MCF 10A (cell line): Measurements from ENCODE around the gene USO1. TPM values are rescaled to one million over a fixed set of nuclear protein-coding genes. Genes with fewer than 3 reads are reported as not detected.
"Not testable (repeated sequence)": the region's sequence is repeated elsewhere in the genome, so short reads cannot be mapped to it uniquely, and the experiment has no call there.

Experiments used
- BruUV-seq: library from RNA; stranded (reverse); fragments of 400-500 nt; replicated peaks from 2 replicates; lab custom pipeline; 2021; lab: Mats Ljungman, UMichigan
- CTCF ChIA-PET: fragments of 300-600 bp; sonication (Branson Sonifier 250); formaldehyde crosslinking; extraction: SDS; loops from one replicate; lab custom pipeline; 2021; ENCODE audit warnings: antibody characterized with exemption, inconsistent platforms; lab: Yijun Ruan, JAX
- POLR2A ChIA-PET: fragments of 300-600, 350-650 bp; sonication (Branson Sonifier 250); formaldehyde crosslinking; extraction: SDS; loops from one replicate; lab custom pipeline; 2020; ENCODE audit warnings: antibody characterized with exemption, inconsistent platforms; lab: Yijun Ruan, JAX
- DNase-seq: peaks from one replicate; pipeline ENCODE4 v3.0.0-alpha.2; 2018; ENCODE audit not compliant: unreplicated experiment
- H3K27ac Mint-ChIP-seq: one replicate; pipeline ENCODE4 v1.8.0; 2022; ENCODE audit warnings: mild to moderate bottlenecking, low read depth, mixed read lengths; ENCODE audit not compliant: unreplicated experiment
- H3K27me3 Mint-ChIP-seq: one replicate; pipeline ENCODE4 v1.8.0; 2022; ENCODE audit warnings: mixed read lengths; ENCODE audit not compliant: insufficient read depth, unreplicated experiment
- H3K36me3 Mint-ChIP-seq: one replicate; pipeline ENCODE4 v1.8.0; 2022; ENCODE audit warnings: mild to moderate bottlenecking, moderate library complexity, mixed read lengths; ENCODE audit not compliant: insufficient read depth, unreplicated experiment
- H3K4me1 Mint-ChIP-seq: one replicate; pipeline ENCODE4 v1.8.0; 2022; ENCODE audit warnings: mixed read lengths; ENCODE audit not compliant: insufficient read depth, unreplicated experiment
- H3K4me3 Mint-ChIP-seq: one replicate; pipeline ENCODE4 v1.8.0; 2022; ENCODE audit warnings: mild to moderate bottlenecking, moderate library complexity, mixed read lengths; ENCODE audit not compliant: unreplicated experiment
- H3K9me3 Mint-ChIP-seq: one replicate; pipeline ENCODE4 v1.8.0; 2022; ENCODE audit warnings: mixed read lengths; ENCODE audit not compliant: unreplicated experiment
- intact Hi-C: fragments of 100-400 bp; cut with micrococcal nuclease; formaldehyde crosslinking; loops from 2 replicates; pipeline ENCODE4 v1.14.1; 2022
- total RNA-seq: library from RNA; stranded (reverse); gene quantifications from 2 replicates; pipeline ENCODE4 v1.2.3, GENCODE V29; 2022
- TF ChIP-seq, protein P1 (sequence below): fragments of 200-600 bp; IDR thresholded peaks from one replicate; pipeline ENCODE4 v1.8.0; 2022; ENCODE audit warnings: antibody characterized with exemption, mild to moderate bottlenecking; ENCODE audit not compliant: unreplicated experiment

USO1 gene
- total RNA-seq, 1 experiment from 2014 or later: 105 TPM

DNA sequence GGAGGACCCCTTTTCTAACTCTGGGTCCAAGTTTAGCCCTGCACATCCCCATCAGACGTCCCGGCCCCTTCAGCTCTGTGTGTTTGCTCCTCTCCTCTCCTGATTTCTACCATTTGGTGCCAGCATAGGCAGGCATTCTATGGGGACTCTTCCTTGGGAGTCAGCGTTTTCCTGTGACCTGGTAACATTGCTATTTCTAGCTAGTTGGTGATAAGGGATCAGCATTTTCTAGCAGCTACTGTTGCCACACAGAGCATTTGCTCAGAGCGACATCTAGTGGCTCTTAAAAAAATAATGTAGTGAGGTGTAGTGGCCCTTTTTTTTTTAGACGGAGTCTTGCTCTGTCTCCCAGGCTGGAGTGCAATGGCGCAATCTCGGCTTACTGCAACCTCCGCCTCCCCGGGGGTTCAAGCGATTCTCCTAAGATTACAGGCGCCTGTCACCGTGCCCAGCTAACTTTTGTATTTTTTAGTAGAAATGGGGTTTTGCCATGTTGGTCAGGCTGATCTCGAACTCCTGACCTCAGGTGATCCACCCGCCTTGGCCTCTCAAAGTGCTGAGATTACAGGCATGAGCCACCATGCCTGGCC is 123.9 kb downstream of the USO1 start:
- not testable (repeated sequence) for H3K27ac Mint-ChIP-seq, H3K27me3 Mint-ChIP-seq, H3K36me3 Mint-ChIP-seq, H3K9me3 Mint-ChIP-seq, H3K4me3 Mint-ChIP-seq, H3K4me1 Mint-ChIP-seq, BruUV-seq
- intact Hi-C loops: loop anchor here (1.0 to 10.0 kb wide), 3 partner anchors 124 to 973 kb away; partner anchors contain the start of gene USO1
- ChIA-PET POLR2A (interaction anchor here (0.7 to 1.2 kb wide), 2 partner anchors 10 to 124 kb away, joined by 3 to 12 read pairs; partner anchors contain the start of gene USO1), CTCF (interaction anchor here (0.5 to 1.9 kb wide), 46 partner anchors 9 to 1033 kb away, joined by 3 to 23 read pairs (median 4); no protein-coding TSS in a partner anchor)
- DNase-seq: peak; percentile 87
- TF ChIP-seq, protein P1, sequence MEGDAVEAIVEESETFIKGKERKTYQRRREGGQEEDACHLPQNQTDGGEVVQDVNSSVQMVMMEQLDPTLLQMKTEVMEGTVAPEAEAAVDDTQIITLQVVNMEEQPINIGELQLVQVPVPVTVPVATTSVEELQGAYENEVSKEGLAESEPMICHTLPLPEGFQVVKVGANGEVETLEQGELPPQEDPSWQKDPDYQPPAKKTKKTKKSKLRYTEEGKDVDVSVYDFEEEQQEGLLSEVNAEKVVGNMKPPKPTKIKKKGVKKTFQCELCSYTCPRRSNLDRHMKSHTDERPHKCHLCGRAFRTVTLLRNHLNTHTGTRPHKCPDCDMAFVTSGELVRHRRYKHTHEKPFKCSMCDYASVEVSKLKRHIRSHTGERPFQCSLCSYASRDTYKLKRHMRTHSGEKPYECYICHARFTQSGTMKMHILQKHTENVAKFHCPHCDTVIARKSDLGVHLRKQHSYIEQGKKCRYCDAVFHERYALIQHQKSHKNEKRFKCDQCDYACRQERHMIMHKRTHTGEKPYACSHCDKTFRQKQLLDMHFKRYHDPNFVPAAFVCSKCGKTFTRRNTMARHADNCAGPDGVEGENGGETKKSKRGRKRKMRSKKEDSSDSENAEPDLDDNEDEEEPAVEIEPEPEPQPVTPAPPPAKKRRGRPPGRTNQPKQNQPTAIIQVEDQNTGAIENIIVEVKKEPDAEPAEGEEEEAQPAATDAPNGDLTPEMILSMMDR: peak; percentile 64

DNA sequence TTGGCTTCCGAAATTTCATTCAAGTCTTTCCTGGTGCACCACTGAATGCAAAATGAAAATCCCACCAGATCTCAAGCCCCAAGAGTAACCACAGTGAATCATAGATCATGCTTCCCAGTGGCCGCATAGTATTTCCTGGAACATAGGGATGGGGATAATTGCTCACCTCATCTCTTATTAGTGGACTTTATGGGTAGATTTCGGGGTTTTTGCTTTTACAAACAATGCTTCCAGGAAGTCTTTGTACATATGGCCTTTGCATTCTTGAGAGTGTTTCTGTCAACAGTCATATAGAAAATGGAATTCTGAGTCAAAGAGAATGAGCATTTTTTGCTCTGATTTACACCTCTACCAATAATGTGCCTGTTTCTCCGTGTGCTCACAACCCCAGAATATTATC is 124.5 kb downstream of the USO1 start:
- CTCF ChIA-PET: interaction anchor here (0.5 to 1.7 kb wide), 11 partner anchors 8 to 288 kb away, joined by 3 to 23 read pairs (median 4); no protein-coding TSS in a partner anchor
- DNase-seq: no peak
- H3K27ac Mint-ChIP-seq: no peak overlapping the region

DNA sequence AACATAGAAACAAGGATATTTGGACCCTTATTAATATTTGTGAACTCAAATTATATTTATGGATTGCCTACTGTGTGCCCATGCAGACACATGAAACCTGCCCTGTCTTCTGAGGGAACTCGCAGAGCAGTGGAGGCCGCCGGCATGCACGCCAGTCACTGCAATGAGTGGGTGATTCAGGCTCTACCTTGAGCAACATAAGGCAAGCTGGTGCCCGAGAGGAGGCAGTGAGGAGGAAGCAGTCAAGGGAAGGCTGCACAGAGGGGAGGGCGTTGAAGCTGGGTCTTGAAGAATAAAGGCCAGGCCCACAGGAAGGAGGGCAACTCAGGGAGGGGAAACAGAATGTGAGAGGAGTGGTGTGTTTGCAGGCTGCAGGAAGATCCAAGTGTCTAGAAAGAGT is 125.1 kb downstream of the USO1 start:
- intact Hi-C loops: loop anchor here (10.0 kb wide), 1 partner anchor 975 kb away; no protein-coding TSS in a partner anchor
- H3K27ac Mint-ChIP-seq: no peak overlapping the region
- H3K4me1 Mint-ChIP-seq: no peaks in the 10 kb centered on the region
- ChIA-PET CTCF (no interaction called here), POLR2A (interaction anchor here (0.6 kb wide), 1 partner anchor 125 kb away, joined by 3 read pairs; the partner anchor contains the start of gene USO1)
- no TSS peak for BruUV-seq
- no peaks in the 10 kb centered on the region for H3K27me3 Mint-ChIP-seq
- no peaks in the 10 kb centered on the region for H3K36me3 Mint-ChIP-seq
- no peak for DNase-seq
- TF ChIP-seq, protein P1: no peak
- H3K9me3 Mint-ChIP-seq: no peaks in the 10 kb centered on the region
- H3K4me3 Mint-ChIP-seq: no peak overlapping the region

More for the DNA sequence above, 124.5 kb downstream of the USO1 start:
- no peaks in the 10 kb centered on the region for H3K27me3 Mint-ChIP-seq
- POLR2A ChIA-PET: interaction anchor here (0.7 to 1.2 kb wide), 2 partner anchors 10 to 125 kb away, joined by 3 to 12 read pairs; partner anchors contain the start of gene USO1
- TF ChIP-seq, protein P1: no peak
- no peaks in the 10 kb centered on the region for H3K36me3 Mint-ChIP-seq
- no peaks in the 10 kb centered on the region for H3K9me3 Mint-ChIP-seq
- intact Hi-C loops: loop anchor here (1.0 to 10.0 kb wide), 3 partner anchors 125 to 974 kb away; partner anchors contain the start of gene USO1
- H3K4me3 Mint-ChIP-seq: no peak overlapping the region
- no TSS peak for BruUV-seq
- peaks cover 5% of the 10 kb centered on the region for H3K4me1 Mint-ChIP-seq

GRCh38 chr4:75858721-75859120 is 134.3 kb downstream of the USO1 start:
- ChIA-PET CTCF (interaction anchor here (0.6 to 0.7 kb wide), 5 partner anchors 11 to 846 kb away, joined by 3 to 4 read pairs (median 3); no protein-coding TSS in a partner anchor), POLR2A (interaction anchor here (0.6 kb wide), 1 partner anchor 22 kb away, joined by 4 read pairs; no protein-coding TSS in a partner anchor)
- no peaks in the 10 kb centered on the region for H3K9me3 Mint-ChIP-seq
- H3K27ac Mint-ChIP-seq: no peak overlapping the region
- BruUV-seq: no TSS peak
- no peak for DNase-seq
- H3K4me3 Mint-ChIP-seq: no peak overlapping the region
- TF ChIP-seq, protein P1: no peak
- no peaks in the 10 kb centered on the region for H3K4me1 Mint-ChIP-seq
- H3K27me3 Mint-ChIP-seq: no peaks in the 10 kb centered on the region
- intact Hi-C loops: no loop called here
- no peaks in the 10 kb centered on the region for H3K36me3 Mint-ChIP-seq
